ENCODE measurements around the gene CTNNA2. TPM values are rescaled to one million over a fixed set of nuclear protein-coding genes. Genes with fewer than 3 reads are reported as not detected.

Gene CTNNA2
- total and polyA plus RNA-seq, 9 of the 15 experiments (the other 6 are each of a cell fraction or from before 2014, with no cell fraction given): 0.03 to 0.40 (median 0.15) TPM

DNA sequence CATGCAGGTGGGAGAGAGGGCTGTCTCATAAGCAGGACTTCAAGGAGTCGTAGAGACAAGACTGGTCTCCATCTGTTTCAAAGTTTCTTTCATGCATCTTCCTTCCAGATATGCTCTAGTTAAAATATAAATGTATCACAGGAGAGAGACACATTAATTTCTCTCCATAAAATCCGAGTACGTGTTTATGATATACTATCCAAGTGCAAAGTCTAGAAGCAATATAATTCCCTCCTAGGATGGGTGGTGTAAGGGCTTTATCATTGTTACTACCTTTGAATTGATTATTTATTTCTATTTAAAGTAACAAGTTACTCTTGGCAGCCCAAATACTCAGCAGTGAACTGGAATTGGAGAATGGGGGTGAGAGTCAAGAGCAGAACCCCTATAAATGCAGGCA lies 619.4 kb downstream of the CTNNA2 start:
- ChIA-PET POLR2A (no interaction called here), CTCF (ENCODE audit: low intra/inter-chr PET ratio) (no interaction called here)
- 47% methylated on average over 3 of the region's 3 CpGs for WGBS (ENCODE audit: insufficient coverage, low coverage, missing lambda C conversion rate)
- H3K36me3 ChIP-seq (ENCODE audit: control insufficient read depth, insufficient read depth, low read length): no peaks in the 10 kb centered on the region
- H3K79me2 ChIP-seq (ENCODE audit: control insufficient read depth, insufficient read depth, low read length): no peaks in the 10 kb centered on the region
- BruUV-seq (replicated peaks): no TSS peak
- intact Hi-C loops (cut with micrococcal nuclease) (no loop called here), in situ Hi-C loops (cut with MboI) (no loop called here)
- FAIRE-seq (no peak), ATAC-seq (no peak), DNase-seq (ENCODE audit: extremely low read depth in 1 of 4, low spot score in 3 of 4) (no peak)
- peaks cover 0 to 3% of the 10 kb centered on the region in 2 experiments; a peak in 1 of 5 replicates for H3K4me1 ChIP-seq (replicated peaks in 1 of 2; ENCODE audit: control insufficient read depth in 2 of 2, insufficient read depth in 2 of 2, low read length in 2 of 2)
- TF ChIP-seq ZC3H4 (CRISPR knock-in tag; IDR thresholded peaks at IDR 0.05; ENCODE audit: borderline replicate concordance) (no peak), ZNF224 (CRISPR knock-in tag; IDR thresholded peaks at IDR 0.05) (no peak), KAT2B (IDR thresholded peaks at IDR 0.05; ENCODE audit: low read depth, low read length) (no peak), ZNF75A (CRISPR knock-in tag; IDR thresholded peaks at IDR 0.05) (no peak), BCL6 (CRISPR knock-in tag; IDR thresholded peaks at IDR 0.05) (no peak), ZNF444 (CRISPR knock-in tag; IDR thresholded peaks at IDR 0.05) (no peak), ZNF583 (CRISPR knock-in tag; IDR thresholded peaks at IDR 0.05) (no peak), BRD9 (IDR thresholded peaks at IDR 0.05; ENCODE audit: low read depth, partially characterized antibody) (no peak), MED1 (CRISPR knock-in tag; IDR thresholded peaks at IDR 0.05; ENCODE audit: borderline replicate concordance) (no peak), CBX1 (IDR thresholded peaks at IDR 0.05; ENCODE audit: low read depth) (no peak), ZNF644 (tag; IDR thresholded peaks at IDR 0.05; ENCODE audit: low read depth) (no peak), ZNF436 (CRISPR knock-in tag; IDR thresholded peaks at IDR 0.05) (no peak), MYC (IDR thresholded peaks at IDR 0.05; ENCODE audit: low read depth, low read length) (no peak), MYC (CRISPR knock-in tag; IDR thresholded peaks at IDR 0.05; ENCODE audit: borderline replicate concordance, low read depth) (no peak), HMG20B (CRISPR knock-in tag; IDR thresholded peaks at IDR 0.05) (no peak)
- no peaks in the 10 kb centered on the region; a peak in 1 of 5 replicates for H3K27me3 ChIP-seq (ENCODE audit: control insufficient read depth in 2 of 2, insufficient read depth in 2 of 2, low read length in 2 of 2)
- no peak overlapping the region for H3K4me2 ChIP-seq (ENCODE audit: insufficient read depth, low read length)
- H3K9ac ChIP-seq (ENCODE audit: insufficient read depth in 1 of 2, low read depth in 2 of 2, low read length in 2 of 2): no peak overlapping the region
- no peaks in the 10 kb centered on the region for H3K9me3 ChIP-seq (replicated peaks; ENCODE audit: control insufficient read depth, insufficient read depth, low read depth, low read length)
- no peak overlapping the region for H3K4me3 ChIP-seq
- no peaks in the 10 kb centered on the region for H3K9me1 ChIP-seq (ENCODE audit: control insufficient read depth, insufficient read depth, low read length)
- no peak overlapping the region for H3K27ac ChIP-seq (ENCODE audit: extremely low read depth, low read depth, low read length)
- H2AFZ ChIP-seq (ENCODE audit: low read depth, low read length): no peak overlapping the region
- no peaks in the 10 kb centered on the region for H4K20me1 ChIP-seq (replicated peaks; ENCODE audit: control insufficient read depth, insufficient read depth, low read length)

Measured in K562 (cell line).